T-helper 9 cell (primary cell): ENCODE measurements around the gene GRB14.
"Not testable (repeated sequence)": the region's sequence is repeated elsewhere in the genome, so short reads cannot be mapped to it uniquely, and the experiment has no call there.

Source experiments
- DNase-seq: peaks from one replicate; pipeline ENCODE4 v3.0.0-alpha.2; 2020
- total RNA-seq, 2 donors: gene quantifications; one replicate each; lab custom pipeline; 2026; lab: John Stamatoyannopoulos, UW

GRB14 gene
- total RNA-seq, result 0 reads per million in 2 donors

GRCh38 chr2:164620873-164621763 lies at the start of gene GRB14:
Gene GRB14 (minus strand): TSS chr2:164621482. CDS start chr2:164621309, 173 bp downstream.
- DNase-seq, result no peak

DNA sequence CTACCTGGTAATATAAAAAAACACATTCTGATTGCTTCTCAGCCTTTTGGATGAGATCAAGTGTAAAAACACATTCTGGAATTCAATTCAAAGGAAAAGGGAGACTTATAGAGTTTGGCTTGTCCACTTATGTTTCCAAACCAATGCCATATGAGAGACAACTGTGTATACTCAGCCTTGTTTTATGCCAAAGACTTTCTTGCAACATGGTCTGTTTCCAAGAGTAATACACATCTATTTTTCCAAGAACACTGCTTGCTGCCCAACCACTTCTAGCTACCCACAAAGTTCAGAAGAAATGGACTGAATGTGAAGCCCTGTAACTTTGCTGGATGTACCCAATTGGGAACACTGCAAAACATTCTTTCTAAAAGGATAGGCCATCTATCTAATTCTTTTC lies 48.0 kb upstream of the GRB14 start:
- DNase-seq, result no peak

DNA sequence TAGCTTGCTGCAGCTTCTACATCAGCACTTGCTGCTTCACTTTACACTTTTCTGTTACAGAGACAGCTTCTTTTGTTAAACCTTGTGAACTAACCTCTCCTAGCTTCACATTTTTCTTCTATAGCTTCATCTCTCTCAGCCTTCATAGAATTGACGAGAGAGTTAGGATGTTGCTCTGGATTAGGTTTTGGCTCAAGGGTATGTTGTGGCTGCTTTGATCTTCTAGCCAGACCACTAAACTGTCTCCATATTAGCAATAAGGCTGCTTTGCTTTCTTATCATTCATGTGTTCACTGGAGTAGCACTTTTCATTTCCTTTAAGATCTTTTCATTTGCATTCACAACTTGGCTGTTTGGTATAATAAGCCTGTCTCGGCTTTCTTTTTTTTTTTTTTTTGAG lies 46.3 kb upstream of the GRB14 start:
- DNase-seq, result no peak

- no peak for DNase-seq
Measured at GRCh38 chr2:164664070-164664469, 42.8 kb upstream of the GRB14 start.

GRCh38 chr2:164662868-164663631 lies 41.8 kb upstream of the GRB14 start:
- DNase-seq, result no peak

DNA sequence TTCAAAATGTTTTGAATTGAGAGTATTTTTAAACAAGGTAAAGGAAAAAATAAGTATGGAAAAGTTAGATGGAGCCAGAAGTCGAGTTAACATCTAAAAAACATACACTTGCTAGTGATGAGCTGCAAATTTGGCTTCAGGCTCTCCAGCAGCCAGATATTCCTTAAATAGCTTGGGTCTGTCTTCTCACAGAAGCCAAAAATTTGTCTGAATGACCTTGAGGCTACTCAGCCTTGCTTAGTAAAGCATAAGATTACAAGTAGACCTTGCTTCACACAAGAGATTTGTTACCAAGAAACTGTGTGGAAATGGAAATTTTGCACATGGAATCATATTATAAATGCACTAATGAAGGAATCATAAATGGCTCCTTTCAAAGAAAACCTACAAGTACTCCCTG lies 40.8 kb upstream of the GRB14 start:
- no peak for DNase-seq

- DNase-seq, result no peak
Measured at GRCh38 chr2:164661349-164661748, 40.1 kb upstream of the GRB14 start.

GRCh38 chr2:164657129-164657528 lies 35.8 kb upstream of the GRB14 start:
- no peak for DNase-seq

GRCh38 chr2:164655750-164656149 lies 34.5 kb upstream of the GRB14 start:
- DNase-seq, result no peak

- no peak for DNase-seq
Measured at GRCh38 chr2:164655336-164655735, 34.1 kb upstream of the GRB14 start.

DNA sequence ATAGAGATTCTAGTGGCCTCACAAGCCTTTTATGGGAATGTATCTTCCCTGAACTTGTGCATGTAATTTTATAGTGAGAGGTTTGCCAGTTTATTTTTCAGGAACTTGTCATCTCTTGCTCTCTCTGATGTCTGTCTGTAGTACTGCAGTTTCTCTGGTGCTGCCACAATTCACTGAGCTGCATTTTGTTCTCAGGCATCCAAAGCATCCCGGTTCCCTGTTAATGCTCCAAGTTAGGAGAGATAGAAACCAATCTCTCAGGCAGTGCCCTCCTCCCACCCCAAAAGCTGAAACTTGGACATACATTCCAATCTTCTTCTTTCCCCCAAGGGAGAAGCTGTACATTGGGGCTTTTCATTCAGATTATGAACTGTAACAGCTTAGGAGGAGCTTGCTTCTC lies 30.1 kb upstream of the GRB14 start:
- DNase-seq, result no peak

- DNase-seq, result no peak
Measured at GRCh38 chr2:164644036-164644700, 22.9 kb upstream of the GRB14 start.

DNA sequence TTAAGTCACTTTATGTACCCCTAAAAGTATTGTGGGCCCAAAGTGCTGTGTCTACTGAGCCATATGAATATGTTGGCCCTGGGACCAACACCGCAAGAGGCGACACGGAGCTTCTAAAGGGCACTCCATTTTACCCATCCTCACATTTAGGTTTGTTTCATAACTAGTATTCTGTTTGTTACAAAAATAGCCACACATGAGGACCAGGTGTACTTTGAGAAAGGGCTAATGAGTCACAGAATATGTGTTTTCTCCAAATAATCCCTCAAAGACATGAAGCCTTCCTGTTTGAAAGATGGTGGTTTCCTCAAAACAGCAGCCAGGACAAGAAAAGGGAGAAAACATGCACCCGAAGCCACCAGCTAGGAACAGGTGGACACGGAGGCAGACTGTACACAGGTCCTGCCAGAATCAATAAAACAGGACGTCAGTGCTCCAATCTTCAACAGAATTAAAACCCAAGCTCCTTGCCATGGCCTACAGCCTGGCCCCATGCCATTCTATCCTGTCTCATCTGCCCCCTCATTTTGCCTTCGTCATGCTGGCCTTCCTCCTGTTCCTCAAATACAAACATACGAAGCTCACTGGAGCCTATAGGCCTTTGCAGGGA lies 21.8 kb upstream of the GRB14 start:
- DNase-seq, result no peak

DNA sequence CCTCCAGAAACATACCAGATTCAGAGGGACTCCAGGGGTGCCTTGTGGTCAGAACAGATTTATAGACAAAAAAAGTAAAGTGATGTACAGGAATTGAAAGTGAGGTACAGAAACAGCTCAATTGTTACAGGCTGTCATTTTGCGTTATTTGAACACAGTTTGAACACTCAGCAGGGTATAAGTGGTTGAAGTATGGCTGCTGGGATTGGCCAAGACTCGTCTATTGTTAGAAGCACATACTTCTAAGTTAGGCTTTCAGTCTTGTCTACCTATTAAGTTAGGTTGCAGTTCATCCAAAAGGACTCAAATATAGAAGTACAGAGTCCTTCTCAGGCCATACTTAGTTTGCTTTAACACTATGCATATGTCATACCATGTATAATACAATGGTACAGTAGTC lies 21.0 kb upstream of the GRB14 start:
- no peak for DNase-seq

- DNase-seq, result not testable (repeated sequence)
Measured at GRCh38 chr2:164628319-164628718, 7.0 kb upstream of the GRB14 start.

GRCh38 chr2:164625378-164625971 lies 4.2 kb upstream of the GRB14 start:
- DNase-seq, result no peak

GRCh38 chr2:164624316-164624715 lies 3.0 kb upstream of the GRB14 start:
- no peak for DNase-seq

DNA sequence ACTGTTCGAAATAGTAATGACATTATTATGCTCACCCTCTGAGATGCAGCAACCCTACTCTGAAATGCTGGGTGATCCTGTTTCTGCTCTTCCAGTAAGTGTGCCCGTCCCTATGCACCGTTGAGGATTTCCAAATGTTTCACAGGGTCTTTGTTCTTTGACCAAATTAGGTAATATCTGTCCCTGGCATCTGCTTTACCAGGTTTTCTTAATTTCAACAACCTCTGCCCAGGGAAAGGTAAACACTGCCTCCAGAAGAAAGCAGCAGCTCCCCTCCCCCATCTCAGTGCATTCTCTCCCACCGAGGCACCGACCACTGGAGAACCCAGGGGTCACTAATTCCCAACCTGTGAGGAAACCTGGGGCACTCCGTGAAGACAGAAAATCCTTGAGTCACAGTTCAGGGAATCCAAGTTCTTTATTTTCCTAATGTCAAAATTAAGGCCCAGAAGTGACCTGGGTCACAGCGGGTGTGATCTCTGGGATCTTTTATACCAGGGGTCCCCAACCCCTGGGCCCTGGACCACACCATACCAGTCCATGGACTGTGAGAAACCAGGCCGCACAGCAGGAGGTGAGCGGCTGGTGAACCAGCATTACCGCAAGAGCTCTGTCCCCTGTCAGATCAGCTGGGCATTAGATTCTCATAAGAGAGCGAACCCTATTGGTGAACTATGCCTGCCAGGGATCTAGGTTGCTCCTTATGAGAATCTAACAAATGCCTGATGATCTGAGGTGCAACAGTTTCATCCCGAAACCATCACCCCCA lies 1.2 kb upstream of the GRB14 start:
- DNase-seq, result no peak

DNA sequence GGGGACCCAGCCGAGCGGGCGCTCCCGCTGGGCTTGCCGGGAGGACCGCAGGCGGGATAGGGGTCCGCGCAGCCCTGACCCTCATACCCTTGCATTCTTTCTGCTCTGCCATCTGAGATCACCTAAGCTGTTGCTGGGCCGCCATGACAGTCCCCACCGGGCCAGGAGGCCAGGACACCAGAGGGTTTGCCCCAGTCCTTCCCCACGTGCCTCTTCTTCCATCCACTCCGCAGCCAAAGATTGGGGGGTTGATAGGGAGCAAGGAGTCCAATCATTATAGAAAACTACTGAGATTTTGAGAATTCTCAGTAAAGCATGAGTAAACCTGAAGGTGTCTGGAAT lies 453 bp upstream of the GRB14 start:
- DNase-seq, result no peak

DNA sequence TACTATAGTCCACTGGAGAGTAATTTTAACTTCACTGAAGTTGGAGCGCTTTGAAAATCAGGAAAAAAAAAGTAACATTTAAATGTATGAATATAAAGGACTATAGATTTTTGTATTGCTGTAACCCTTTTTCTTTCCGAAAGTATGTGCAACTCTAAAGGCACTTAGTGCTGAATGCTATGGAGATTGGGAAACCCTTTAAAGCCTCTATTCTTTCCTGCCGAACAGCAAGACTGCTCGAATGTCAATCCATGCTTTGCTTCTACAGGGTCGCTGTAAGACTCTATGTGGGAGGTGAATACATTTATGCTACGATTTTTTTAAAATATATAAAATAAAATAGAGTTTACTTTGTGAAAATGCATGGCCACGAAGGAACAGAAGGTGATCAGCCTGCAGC lies 825 bp downstream of the GRB14 start:
- DNase-seq, result no peak

DNA sequence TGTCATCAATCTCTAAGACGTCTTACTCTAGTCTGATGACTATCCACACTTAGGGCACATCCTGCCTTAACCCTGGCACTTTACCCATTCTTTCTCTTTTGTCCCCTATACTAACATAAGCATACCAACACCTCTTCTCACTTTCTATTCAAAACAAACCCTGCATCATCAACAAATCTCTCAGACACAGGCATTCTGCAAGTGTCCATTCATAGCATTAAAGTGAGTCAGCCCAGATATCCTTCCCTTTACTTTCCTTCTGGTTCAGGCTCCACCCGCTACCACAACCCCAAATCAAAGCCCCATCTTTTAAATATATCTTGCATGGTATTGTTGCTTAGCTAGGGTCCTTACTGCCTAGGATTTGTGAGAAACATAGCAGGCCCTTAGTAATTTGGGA lies 3.8 kb downstream of the GRB14 start:
- DNase-seq, result no peak
